Measurements from ENCODE around the gene HECTD2.

HECTD2 gene

DNA sequence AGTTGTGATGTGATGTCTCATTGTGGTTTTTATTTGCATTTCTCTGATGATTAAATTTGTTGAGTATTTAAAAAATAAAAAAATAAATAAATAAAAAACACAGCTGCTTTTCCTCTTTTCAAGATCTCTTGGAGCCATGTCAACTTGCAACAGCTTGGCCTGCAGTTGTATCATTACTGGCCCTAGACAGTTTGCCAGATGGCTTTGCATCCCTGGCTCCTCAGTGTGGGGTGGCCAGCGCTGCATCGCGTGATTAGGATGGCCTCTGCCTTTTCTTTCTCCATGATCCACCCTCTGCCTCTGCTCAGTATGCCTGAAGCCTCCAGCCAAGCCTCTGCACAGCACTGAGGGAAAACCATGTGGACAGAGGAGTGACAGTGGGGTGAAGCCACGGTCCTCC is 126.0 kb downstream of the HECTD2 start:
- no peak for DNase-seq (ENCODE audit: low read depth, low spot score)
- in situ Hi-C loops (cut with HindIII; ENCODE audit: low sequenced_read_pairs) = no loop called here
- no peak overlapping the region for H3K4me3 ChIP-seq (ENCODE audit: low read depth, low read length)
- TF ChIP-seq, protein P1, sequence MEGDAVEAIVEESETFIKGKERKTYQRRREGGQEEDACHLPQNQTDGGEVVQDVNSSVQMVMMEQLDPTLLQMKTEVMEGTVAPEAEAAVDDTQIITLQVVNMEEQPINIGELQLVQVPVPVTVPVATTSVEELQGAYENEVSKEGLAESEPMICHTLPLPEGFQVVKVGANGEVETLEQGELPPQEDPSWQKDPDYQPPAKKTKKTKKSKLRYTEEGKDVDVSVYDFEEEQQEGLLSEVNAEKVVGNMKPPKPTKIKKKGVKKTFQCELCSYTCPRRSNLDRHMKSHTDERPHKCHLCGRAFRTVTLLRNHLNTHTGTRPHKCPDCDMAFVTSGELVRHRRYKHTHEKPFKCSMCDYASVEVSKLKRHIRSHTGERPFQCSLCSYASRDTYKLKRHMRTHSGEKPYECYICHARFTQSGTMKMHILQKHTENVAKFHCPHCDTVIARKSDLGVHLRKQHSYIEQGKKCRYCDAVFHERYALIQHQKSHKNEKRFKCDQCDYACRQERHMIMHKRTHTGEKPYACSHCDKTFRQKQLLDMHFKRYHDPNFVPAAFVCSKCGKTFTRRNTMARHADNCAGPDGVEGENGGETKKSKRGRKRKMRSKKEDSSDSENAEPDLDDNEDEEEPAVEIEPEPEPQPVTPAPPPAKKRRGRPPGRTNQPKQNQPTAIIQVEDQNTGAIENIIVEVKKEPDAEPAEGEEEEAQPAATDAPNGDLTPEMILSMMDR (IDR thresholded peaks at IDR 0.05; ENCODE audit: low read depth, low read length) = no peak

DNA sequence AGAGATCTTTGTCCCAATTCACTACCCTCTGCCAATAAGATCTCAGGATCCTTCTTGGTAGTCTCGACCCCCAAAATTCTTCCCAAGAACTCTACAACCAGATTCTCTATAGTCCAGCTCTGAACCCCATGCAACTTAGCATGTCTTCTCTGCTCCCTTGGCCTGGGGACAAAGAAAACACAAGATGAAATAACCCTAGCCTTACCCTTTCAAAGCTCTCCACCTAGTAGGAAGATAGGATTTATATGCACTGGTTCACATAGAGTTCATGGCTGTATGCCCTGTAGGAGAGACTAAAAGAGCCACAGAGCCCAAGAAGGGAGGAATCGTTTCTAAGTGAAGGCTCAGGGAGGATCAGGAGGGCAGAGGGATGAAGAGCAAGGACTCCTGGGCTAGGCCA is 126.6 kb downstream of the HECTD2 start:
- TF ChIP-seq, protein P1 (IDR thresholded peaks at IDR 0.05; ENCODE audit: low read depth, low read length) = no peak
- in situ Hi-C loops (cut with HindIII; ENCODE audit: low sequenced_read_pairs) = no loop called here
- H3K4me3 ChIP-seq (ENCODE audit: low read depth, low read length) = no peak overlapping the region
- DNase-seq (ENCODE audit: low read depth, low spot score) = no peak

DNA sequence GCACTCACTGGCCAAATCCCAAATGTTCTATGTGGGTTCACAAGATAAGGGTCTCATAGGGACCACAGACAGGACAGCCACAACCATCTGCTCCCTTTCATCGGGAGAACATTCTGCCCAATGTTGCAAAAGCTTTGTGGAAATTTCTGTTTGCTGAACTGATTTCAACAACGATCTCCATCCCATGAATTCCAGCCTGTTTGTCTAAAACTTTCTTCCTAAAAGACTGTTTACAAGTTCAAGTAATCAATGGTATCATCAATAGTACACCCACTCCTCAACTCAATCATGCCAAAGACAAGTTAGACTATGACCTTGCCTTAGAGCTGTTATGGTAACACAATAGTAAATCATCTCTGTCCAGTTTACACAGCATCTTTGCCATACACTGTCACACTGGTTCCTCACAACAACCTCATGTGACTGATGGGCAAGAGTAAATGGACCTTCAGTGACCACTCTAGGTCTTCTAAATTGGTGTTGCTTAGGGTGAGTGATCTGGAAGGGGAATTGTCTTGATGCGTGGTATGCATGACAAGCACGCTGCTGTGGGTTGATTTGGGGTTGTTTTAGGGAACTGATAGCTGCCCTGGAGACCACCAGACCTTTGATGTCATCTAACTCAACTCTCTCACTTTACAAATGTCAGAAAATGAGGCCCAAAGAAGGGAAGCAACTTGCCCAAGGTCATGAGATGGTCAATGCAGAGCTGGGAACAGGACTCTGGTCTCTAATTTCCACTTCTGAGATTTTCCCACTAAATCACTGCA is 127.7 kb downstream of the HECTD2 start:
- no peak for DNase-seq (ENCODE audit: low read depth, low spot score)
- TF ChIP-seq, protein P1 (IDR thresholded peaks at IDR 0.05; ENCODE audit: low read depth, low read length) = no peak
- no peak overlapping the region for H3K4me3 ChIP-seq (ENCODE audit: low read depth, low read length)
- in situ Hi-C loops (cut with HindIII; ENCODE audit: low sequenced_read_pairs) = no loop called here

DNA sequence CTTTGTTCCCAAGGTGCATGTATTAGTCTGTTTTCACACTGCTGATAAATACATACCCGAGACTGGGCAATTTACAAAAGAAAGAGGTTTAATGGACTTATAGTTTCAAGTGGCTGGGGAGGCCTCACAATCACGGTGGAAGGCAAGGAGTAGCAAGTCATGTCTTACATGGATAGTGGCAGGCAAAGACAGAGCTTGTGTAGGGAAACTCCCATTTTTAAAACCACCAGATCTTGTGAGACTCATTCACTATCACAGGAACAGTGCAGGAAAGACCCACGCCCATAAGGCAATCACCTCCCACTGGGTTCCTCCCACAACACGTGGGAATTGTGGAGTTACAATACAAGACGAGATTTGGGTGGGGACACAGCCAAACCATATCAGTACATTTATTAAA is 129.8 kb downstream of the HECTD2 start:
- no peak for DNase-seq (ENCODE audit: low read depth, low spot score)
- in situ Hi-C loops (cut with HindIII; ENCODE audit: low sequenced_read_pairs) = no loop called here
- H3K4me3 ChIP-seq (ENCODE audit: low read depth, low read length) = no peak overlapping the region
- TF ChIP-seq, protein P1 (IDR thresholded peaks at IDR 0.05; ENCODE audit: low read depth, low read length) = no peak

DNA sequence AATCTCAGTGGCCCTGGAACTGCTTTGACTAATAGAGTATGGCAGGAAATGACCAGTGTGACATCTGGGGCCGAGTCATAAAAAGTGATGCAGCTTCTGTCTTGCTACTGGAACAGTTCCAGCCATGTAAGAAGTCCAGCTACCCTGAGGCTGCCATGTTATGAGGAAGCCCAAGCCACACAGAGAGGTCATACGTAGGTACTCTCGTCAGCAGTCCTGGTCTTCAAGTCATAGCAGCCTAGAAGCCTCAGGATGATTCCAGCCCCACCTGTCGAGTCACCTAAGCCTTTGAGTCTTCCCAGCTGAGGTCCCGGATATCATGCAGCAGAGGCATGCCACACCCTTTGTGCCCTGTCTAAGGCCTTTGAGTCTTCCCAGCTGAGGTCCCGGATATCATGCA is 130.6 kb downstream of the HECTD2 start:
- no peak for DNase-seq (ENCODE audit: low read depth, low spot score)
- TF ChIP-seq, protein P1 (IDR thresholded peaks at IDR 0.05; ENCODE audit: low read depth, low read length) = no peak
- in situ Hi-C loops (cut with HindIII; ENCODE audit: low sequenced_read_pairs) = no loop called here

DNA sequence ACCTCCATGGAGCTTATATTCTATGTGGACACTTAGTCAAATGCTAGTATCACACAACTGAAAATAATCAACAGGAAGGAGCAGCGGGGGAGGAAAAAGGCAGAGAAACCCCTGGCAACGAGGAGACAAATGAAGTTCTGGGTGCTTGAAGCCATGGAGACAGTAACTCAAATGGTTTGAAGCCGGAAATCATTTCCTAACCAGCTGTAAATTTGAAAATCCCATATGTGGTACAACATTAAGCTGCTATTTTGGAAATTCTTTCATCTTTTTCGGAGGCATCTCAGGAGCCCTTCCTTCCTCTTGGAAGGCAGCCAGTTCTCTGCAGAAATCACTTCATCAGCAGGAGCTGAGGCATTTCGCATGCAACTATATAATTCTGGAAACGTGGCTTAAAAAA is 131.3 kb downstream of the HECTD2 start:
- TF ChIP-seq, protein P1 (IDR thresholded peaks at IDR 0.05; ENCODE audit: low read depth, low read length) = no peak
- H3K4me3 ChIP-seq (ENCODE audit: low read depth, low read length) = no peak overlapping the region
- in situ Hi-C loops (cut with HindIII; ENCODE audit: low sequenced_read_pairs) = no loop called here
- peak; percentile 45 for DNase-seq (ENCODE audit: low read depth, low spot score)

More for the DNA sequence above, 130.6 kb downstream of the HECTD2 start:
- no peak overlapping the region for H3K4me3 ChIP-seq (ENCODE audit: low read depth, low read length)
